ENCODE results near the gene PSME4.

- TF ChIP-seq CTCF (IDR thresholded peaks at IDR 0.05) (no peak), POLR2A (IDR thresholded peaks at IDR 0.05) (no peak)
Measured at GRCh38 chr2:54012538-54013141, 41.8 kb upstream of the PSME4 start.

Measured in right lobe of liver (tissue), 4 donors.